Measurements from ENCODE around the gene MTHFD1L.

MTHFD1L gene

GRCh38 chr6:150899231-150899630, 33.7 kb downstream of the MTHFD1L start:
- DNase-seq = no peak

GRCh38 chr6:150900049-150900448, 34.5 kb downstream of the MTHFD1L start:
- DNase-seq = no peak

- no peak for DNase-seq
Measured at GRCh38 chr6:150902142-150902776, 36.8 kb downstream of the MTHFD1L start.

GRCh38 chr6:150905769-150906168, 40.3 kb downstream of the MTHFD1L start:
- DNase-seq = no peak

GRCh38 chr6:150906641-150907326, 41.3 kb downstream of the MTHFD1L start:
- DNase-seq = no peak

- DNase-seq = no peak
Measured at GRCh38 chr6:150907383-150907782, 41.9 kb downstream of the MTHFD1L start.

GRCh38 chr6:150908901-150909300, 43.4 kb downstream of the MTHFD1L start:
- no peak for DNase-seq

- no peak for DNase-seq
Measured at GRCh38 chr6:150910561-150910960, 45.1 kb downstream of the MTHFD1L start.

- DNase-seq = no peak
Measured at GRCh38 chr6:150914372-150914771, 48.9 kb downstream of the MTHFD1L start.

- DNase-seq = no peak
Measured at GRCh38 chr6:150915131-150915879, 49.8 kb downstream of the MTHFD1L start.

- DNase-seq = no peak
Measured at GRCh38 chr6:150915880-150916265, 50.4 kb downstream of the MTHFD1L start.

- no peak for DNase-seq
Measured at GRCh38 chr6:150919938-150920337, 54.4 kb downstream of the MTHFD1L start.

- DNase-seq = no peak
Measured at GRCh38 chr6:150922137-150922536, 56.6 kb downstream of the MTHFD1L start.

- DNase-seq = no peak
Measured at GRCh38 chr6:150924808-150925589, 59.5 kb downstream of the MTHFD1L start.

GRCh38 chr6:150925590-150925928, 60.1 kb downstream of the MTHFD1L start:
- DNase-seq = no peak

- no peak for DNase-seq
Measured at GRCh38 chr6:150925976-150926375, 60.5 kb downstream of the MTHFD1L start.

- DNase-seq = no peak
Measured at GRCh38 chr6:150928882-150929281, 63.4 kb downstream of the MTHFD1L start.

- DNase-seq = no peak
Measured at GRCh38 chr6:150929416-150929815, 63.9 kb downstream of the MTHFD1L start.

GRCh38 chr6:150930841-150931240, 65.3 kb downstream of the MTHFD1L start:
- DNase-seq = no peak

GRCh38 chr6:150931405-150931804, 65.9 kb downstream of the MTHFD1L start:
- DNase-seq = no peak

- DNase-seq = peak; percentile 55
Measured at GRCh38 chr6:150932996-150933395, 67.5 kb downstream of the MTHFD1L start.

GRCh38 chr6:150934380-150934779, 68.9 kb downstream of the MTHFD1L start:
- DNase-seq = no peak

GRCh38 chr6:150936021-150936555, 70.6 kb downstream of the MTHFD1L start:
- DNase-seq = no peak

All from right forelimb (tissue), 1 donor.